ENCODE data around the gene OTX1. TPM values are rescaled to one million over a fixed set of nuclear protein-coding genes. Genes with fewer than 3 reads are reported as not detected.

OTX1 gene
- total and polyA plus RNA-seq, 9 of the 15 experiments (the other 6 are each of a cell fraction or from before 2014, with no cell fraction given) = 0.18 to 7.1 (median 0.58) TPM

DNA sequence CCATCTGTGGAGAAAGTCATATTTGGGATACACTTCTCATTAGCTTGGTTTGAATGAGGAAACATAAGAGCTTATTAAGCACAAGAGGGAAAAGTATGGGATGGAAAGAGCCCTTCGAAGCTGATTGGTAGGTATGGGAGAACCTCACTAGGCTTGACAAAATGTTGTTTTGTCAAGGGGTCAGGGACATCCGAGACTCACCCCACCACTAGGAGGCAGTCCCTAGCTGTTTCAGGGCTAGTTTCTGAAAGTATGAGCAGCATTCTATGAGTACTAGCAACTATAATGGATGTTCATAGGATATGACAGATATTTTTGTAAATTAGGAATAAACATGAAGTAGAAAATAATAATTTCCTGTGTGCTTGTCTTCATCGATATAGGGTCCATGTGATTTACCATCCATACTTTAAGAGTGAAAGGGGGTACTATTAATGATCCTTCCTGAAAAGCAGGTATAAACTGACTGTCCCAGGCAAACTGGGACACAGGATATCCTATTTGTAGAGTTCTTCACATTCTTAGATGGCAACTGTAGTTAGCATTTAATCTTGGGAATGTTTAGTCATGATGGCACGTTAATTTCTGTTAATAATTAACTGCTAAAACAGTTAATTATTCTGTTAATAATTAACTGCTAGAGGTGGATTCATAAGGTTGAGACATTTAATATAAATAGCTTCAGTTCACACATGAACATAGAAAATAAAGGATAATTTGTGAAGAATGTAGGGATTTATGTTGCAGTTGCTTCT lies 28.4 kb downstream of the OTX1 start (continued):
- TF ChIP-seq, protein P1, sequence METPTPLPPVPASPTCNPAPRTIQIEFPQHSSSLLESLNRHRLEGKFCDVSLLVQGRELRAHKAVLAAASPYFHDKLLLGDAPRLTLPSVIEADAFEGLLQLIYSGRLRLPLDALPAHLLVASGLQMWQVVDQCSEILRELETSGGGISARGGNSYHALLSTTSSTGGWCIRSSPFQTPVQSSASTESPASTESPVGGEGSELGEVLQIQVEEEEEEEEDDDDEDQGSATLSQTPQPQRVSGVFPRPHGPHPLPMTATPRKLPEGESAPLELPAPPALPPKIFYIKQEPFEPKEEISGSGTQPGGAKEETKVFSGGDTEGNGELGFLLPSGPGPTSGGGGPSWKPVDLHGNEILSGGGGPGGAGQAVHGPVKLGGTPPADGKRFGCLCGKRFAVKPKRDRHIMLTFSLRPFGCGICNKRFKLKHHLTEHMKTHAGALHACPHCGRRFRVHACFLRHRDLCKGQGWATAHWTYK (CRISPR knock-in tag; IDR thresholded peaks at IDR 0.05) = no peak
- TF ChIP-seq, protein P2, sequence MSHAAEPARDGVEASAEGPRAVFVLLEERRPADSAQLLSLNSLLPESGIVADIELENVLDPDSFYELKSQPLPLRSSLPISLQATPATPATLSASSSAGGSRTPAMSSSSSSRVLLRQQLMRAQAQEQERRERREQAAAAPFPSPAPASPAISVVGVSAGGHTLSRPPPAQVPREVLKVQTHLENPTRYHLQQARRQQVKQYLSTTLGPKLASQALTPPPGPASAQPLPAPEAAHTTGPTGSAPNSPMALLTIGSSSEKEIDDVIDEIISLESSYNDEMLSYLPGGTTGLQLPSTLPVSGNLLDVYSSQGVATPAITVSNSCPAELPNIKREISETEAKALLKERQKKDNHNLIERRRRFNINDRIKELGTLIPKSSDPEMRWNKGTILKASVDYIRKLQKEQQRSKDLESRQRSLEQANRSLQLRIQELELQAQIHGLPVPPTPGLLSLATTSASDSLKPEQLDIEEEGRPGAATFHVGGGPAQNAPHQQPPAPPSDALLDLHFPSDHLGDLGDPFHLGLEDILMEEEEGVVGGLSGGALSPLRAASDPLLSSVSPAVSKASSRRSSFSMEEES (CRISPR knock-in tag; IDR thresholded peaks at IDR 0.05) = no peak
- no peak for TF ChIP-seq MECOM (CRISPR knock-in tag; IDR thresholded peaks at IDR 0.05)
- TF ChIP-seq NFATC3 (IDR thresholded peaks at IDR 0.05) = no peak
- TF ChIP-seq, protein P3, sequence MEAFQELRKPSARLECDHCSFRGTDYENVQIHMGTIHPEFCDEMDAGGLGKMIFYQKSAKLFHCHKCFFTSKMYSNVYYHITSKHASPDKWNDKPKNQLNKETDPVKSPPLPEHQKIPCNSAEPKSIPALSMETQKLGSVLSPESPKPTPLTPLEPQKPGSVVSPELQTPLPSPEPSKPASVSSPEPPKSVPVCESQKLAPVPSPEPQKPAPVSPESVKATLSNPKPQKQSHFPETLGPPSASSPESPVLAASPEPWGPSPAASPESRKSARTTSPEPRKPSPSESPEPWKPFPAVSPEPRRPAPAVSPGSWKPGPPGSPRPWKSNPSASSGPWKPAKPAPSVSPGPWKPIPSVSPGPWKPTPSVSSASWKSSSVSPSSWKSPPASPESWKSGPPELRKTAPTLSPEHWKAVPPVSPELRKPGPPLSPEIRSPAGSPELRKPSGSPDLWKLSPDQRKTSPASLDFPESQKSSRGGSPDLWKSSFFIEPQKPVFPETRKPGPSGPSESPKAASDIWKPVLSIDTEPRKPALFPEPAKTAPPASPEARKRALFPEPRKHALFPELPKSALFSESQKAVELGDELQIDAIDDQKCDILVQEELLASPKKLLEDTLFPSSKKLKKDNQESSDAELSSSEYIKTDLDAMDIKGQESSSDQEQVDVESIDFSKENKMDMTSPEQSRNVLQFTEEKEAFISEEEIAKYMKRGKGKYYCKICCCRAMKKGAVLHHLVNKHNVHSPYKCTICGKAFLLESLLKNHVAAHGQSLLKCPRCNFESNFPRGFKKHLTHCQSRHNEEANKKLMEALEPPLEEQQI (IDR thresholded peaks at IDR 0.05) = no peak
- TF ChIP-seq, protein P4, sequence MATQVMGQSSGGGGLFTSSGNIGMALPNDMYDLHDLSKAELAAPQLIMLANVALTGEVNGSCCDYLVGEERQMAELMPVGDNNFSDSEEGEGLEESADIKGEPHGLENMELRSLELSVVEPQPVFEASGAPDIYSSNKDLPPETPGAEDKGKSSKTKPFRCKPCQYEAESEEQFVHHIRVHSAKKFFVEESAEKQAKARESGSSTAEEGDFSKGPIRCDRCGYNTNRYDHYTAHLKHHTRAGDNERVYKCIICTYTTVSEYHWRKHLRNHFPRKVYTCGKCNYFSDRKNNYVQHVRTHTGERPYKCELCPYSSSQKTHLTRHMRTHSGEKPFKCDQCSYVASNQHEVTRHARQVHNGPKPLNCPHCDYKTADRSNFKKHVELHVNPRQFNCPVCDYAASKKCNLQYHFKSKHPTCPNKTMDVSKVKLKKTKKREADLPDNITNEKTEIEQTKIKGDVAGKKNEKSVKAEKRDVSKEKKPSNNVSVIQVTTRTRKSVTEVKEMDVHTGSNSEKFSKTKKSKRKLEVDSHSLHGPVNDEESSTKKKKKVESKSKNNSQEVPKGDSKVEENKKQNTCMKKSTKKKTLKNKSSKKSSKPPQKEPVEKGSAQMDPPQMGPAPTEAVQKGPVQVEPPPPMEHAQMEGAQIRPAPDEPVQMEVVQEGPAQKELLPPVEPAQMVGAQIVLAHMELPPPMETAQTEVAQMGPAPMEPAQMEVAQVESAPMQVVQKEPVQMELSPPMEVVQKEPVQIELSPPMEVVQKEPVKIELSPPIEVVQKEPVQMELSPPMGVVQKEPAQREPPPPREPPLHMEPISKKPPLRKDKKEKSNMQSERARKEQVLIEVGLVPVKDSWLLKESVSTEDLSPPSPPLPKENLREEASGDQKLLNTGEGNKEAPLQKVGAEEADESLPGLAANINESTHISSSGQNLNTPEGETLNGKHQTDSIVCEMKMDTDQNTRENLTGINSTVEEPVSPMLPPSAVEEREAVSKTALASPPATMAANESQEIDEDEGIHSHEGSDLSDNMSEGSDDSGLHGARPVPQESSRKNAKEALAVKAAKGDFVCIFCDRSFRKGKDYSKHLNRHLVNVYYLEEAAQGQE (IDR thresholded peaks at IDR 0.05; ENCODE audit: borderline replicate concordance) = peak; percentile 37; the same call in 1 of the 2 replicates
- TF ChIP-seq, protein P4 (CRISPR knock-in tag; IDR thresholded peaks at IDR 0.05; ENCODE audit: low read depth) = no peak
- no peak for TF ChIP-seq TBL1XR1 (IDR thresholded peaks at IDR 0.05; ENCODE audit: low read length in 2 of 2)
